DOHH2 (cell line): Measurements from ENCODE around the gene LSM7.

Experiments
- EZH2phosphoT487 ChIP-seq: fragments of 200-600 bp; sonication (generic); IDR thresholded peaks from 2 replicates; pipeline ENCODE4 v1.6.1; 2017; ENCODE audit warnings: borderline replicate concordance, mild to moderate bottlenecking, antibody characterized with exemption, low read length, moderate library complexity, mixed read lengths
- TF ChIP-seq, protein P1 (sequence below): fragments of 200-600 bp; sonication (generic); IDR thresholded peaks from one replicate; pipeline ENCODE4 v1.5.1; 2014; ENCODE audit warnings: antibody characterized with exemption, mild to moderate bottlenecking, low read depth, low read length; ENCODE audit not compliant: poor library complexity, severe bottlenecking

GRCh38 chr19:2341982-2342381 is 13.6 kb upstream of the LSM7 start:
- TF ChIP-seq, protein P1, sequence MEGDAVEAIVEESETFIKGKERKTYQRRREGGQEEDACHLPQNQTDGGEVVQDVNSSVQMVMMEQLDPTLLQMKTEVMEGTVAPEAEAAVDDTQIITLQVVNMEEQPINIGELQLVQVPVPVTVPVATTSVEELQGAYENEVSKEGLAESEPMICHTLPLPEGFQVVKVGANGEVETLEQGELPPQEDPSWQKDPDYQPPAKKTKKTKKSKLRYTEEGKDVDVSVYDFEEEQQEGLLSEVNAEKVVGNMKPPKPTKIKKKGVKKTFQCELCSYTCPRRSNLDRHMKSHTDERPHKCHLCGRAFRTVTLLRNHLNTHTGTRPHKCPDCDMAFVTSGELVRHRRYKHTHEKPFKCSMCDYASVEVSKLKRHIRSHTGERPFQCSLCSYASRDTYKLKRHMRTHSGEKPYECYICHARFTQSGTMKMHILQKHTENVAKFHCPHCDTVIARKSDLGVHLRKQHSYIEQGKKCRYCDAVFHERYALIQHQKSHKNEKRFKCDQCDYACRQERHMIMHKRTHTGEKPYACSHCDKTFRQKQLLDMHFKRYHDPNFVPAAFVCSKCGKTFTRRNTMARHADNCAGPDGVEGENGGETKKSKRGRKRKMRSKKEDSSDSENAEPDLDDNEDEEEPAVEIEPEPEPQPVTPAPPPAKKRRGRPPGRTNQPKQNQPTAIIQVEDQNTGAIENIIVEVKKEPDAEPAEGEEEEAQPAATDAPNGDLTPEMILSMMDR: no peak
- TF ChIP-seq EZH2phosphoT487: no peak
